Epidermal melanocyte (primary cell): ENCODE results near the gene TMOD1.
"Not testable (repeated sequence)": the region's sequence is repeated elsewhere in the genome, so short reads cannot be mapped to it uniquely, and the experiment has no call there.

Experiments
- DNase-seq: peaks from one replicate; pipeline ENCODE4 v3.0.0; 2011; ENCODE audit warnings: low spot score; ENCODE audit not compliant: insufficient read length

Gene TMOD1

DNA sequence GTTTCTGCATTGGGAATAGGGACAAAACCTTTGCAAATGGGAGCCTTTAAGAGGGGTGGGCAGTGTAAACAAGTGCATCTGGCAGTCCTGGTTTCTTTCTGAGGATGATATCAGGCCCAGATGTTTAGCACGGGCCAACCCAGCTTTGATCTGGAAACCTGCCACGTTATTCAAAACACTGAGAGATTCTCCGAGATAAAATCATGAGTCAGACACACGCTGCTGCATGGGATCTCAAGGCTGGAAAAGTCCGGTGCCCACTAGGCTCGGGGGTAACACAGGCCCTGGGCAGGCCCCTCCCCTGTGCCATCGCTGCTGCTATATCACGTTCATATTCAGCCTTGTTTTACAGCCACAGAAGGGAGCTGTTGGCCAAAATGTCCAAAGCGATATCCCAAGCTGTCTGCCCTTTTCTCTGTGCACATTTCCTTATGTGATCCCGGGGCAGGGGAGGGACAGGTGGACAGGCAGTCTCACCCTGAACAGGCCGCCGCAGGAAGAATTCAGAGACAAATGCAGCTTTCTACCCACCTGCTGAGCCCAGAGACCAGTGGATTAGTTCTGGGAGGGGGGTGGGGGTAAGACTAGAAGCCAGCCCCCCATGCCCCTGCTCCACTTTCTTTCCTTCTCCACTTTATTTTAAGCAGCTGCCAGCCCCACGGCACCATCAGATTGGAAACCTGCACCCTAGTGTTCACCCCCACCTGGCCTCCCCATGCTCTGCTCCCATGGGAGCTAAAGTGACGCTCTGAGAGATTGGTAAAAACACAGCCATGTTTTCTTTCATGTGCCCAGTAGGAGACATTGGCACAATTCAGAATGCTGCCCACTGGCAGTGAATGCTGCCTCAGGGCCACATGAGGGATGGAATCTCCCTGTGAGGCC, 63.1 kb downstream of the TMOD1 start:
- no peak for DNase-seq

DNA sequence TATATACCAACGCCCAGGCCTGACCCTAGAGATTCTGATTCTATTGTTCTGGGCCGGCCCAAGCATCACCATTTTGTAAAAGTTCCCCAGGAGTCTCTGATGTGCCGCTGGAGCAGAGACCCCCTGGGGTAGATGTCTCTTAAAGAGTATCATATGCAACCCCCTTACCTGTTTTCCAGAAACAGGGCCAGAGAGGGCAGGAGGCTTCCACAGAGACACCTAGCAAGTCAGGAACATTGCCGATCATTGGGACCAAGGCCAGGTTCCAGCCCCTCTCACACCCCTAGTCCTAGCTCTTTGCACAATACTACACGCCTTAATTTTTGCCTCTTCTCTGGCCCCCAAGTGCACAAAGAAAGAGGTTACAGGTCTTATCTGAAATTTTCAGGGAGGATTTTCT, 63.8 kb downstream of the TMOD1 start:
- no peak for DNase-seq

DNA sequence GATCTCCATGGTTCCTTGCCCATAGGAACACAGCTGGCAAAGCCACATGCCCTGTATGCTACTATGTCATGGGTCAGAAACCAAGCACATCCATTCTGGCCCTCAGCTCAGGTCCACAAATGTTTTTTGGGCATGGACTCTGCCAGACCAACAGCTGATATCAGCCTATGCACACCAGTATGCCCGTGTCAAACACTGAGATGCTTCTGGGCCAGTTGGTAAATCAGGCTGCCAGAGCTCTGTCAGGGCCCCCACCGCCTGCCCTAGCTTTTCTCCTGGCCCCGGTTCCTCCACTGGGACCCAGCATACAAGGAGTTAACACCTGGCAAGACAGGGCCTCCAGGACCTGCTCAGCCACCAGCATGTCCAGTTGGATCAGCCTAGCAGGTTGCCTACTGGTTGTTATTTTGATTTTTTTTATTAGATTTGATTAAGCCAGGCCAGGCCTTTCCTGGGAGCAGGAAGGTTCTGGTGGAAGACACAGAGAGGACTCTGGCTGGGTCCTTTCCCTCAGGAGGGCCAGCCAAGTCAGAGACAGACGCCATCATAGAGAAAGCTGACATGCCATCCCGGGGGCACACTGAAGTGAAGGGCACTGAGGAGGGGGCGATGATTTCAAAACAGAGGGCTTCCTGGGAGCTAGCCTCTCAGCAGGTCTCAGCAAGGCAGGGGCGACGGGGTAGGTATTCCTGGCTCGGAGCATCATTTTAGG, 65.9 kb downstream of the TMOD1 start:
- no peak for DNase-seq

DNA sequence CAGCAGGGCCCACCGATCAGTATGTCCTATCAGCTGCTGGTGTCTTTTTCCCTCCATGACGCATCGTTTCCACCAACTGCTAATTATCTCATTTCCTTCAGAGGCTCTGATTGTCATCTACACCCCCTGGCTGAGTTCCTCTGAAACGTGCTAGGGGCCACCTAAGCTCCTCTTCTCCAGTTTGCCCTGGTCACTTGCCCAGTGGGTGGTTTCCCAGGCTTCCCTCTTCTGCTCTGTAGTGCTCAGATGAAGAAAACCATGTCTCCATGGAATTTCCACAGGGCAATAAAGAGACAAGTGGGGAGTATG, 66.4 kb downstream of the TMOD1 start:
- no peak for DNase-seq

DNA sequence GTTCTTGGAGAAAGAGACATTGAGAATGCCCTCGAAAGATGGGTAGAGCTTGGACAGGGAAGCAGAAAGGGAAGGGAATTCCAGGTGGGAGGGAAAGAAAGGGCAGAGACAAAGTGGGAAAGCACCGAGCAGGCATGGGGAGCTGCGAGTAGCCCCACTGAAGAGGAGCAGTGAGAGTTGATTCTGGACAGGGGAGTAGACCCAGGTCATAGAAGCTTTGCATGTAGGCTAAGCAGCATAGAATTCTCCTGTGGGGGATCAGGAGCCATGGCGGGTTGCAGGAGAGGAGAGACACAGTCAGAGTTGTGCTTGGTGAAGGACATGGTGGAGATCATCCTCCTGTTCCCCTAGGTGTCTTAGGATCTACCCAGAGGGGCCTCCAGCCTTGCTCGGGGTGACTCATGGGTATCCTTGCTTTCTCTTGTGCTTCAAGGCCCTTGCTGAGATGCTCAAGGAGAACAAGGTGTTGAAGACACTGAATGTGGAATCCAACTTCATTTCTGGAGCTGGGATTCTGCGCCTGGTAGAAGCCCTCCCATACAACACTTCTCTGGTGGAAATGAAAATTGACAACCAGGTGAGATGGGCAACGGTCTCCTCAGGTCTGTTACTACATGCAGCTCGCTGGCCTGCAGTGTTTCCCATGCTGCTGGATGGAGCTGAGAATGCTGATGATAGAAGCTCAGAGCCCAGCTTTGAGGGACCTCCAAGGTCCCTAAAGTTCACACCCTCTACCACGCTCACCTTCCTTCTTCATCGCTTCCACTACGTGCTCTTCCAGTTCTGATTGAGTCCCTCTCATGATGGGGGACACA, 67.2 kb downstream of the TMOD1 start:
- DNase-seq, result no peak

DNA sequence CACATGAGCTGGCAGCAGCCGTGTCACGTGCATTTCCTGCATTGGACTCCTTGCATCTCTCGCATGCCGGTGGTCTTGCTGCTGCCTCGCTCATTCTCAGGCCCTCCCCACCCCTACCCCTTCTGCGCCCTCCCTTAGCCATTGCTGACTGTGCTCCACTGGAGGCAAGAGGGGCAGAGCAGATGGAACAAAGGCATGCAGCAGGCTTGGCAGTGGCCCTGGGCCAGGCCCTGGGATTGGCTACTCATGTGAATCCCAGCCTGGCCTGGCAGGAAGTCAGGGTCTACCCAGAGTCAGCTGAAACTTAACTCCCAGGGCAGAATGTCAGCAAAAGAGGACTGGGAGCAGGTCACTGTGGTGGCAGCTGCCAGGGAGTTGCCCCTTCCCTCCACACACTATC, 69.4 kb downstream of the TMOD1 start:
- peak; percentile 58 for DNase-seq

DNA sequence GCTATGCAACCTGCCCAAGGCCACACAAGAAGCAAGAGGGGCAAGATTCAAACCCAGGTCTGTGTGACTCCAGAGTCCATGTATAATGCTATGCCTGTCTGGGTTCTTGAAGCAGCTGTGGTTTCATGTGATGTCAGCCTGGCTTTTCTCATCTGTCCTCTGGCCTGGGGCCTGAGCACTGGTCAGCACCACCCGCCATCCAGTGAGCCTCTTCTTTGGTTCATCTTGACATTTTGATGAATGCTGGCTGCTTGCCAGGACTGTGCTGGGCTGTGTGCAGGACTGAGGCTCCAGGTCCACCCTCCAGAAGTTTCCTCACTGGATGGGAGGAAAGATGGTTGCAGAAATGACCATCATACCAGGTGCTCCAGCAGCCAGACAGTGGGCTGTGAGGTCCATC, 70.2 kb downstream of the TMOD1 start:
- DNase-seq, result peak; percentile 74

DNA sequence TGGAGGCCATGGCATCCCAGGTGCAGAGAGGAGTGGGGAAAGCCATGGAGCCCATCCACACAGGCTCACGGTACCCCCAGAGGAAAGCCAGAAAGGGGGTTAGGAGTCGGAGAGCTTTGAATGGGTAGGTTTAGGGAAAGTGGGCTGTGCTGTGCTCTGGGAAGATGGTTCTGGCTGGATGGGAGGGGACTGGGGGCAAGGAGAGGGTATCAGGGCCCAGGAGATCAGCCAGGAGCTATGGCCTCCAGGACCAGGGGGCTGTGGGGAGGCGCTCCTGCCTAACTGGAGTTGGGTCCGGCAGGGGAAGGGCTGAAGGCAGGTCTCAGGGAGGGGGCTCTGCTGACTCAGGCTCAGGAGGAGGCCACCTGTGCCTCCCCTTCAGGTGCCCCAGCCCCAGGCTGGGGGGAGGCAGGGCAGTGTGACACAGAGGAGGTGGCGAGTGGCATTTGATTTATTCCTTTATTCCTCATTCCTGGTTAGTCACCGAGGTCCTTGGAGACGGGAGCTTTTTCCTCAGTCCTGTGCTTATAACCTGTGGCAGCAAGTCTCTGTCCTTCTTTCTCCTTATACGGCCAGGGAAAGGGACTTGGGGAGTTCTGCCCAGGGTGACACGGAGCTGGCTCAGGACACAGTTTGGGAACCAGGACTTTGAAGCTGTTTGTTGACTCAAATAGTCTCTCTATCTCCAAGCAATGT, 70.9 kb downstream of the TMOD1 start:
- no peak for DNase-seq

DNA sequence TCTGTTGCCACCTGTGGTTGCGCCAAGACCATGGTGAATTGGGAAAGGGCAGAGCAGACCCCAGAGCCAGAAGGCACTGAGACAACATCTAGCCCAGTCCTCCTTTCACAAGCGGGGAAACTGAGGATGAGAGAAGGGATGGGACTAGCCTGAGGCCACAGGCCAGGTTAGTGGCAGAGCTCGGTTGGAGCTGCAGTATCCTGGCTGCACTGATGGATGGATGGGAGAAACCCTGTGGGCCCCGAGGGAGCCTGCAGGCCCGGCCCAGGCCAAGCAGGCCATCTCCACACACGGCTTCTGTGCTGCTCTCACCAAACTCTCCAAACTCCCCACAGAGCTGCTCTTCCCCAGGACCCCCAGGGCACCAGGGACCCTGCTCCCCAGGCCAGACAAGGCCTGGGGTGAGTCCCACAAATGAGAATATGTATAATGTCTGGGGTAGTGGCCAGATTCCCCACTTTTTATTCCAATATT, 71.5 kb downstream of the TMOD1 start:
- DNase-seq, result no peak

DNA sequence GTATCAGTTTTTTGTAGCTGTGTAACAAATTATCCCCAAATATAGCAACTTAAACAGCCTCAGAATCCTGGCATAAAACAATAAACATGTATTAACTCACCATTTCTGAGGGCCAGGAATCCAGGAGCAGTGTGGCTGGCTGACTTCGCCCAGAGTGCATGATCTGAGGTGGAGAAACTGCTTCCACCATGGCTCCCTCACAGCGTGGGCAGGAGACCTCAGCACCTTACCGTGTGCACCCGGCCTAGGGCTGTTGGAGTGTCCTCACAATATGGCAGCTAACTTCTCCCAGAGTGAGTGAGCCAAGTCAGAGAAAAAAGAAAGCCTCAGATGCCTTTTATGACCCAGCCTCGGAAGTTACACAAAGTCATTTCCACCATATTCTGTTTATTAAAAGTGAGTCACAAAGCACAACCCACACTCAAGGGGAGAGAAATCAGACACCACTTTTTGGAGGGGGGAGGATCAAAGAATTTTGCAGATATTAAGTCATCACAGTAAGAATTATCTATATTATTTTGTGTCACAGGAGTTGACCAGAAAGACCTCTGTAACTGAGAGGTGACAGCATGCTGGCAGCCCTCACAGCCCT, 72.1 kb downstream of the TMOD1 start:
- no peak for DNase-seq

DNA sequence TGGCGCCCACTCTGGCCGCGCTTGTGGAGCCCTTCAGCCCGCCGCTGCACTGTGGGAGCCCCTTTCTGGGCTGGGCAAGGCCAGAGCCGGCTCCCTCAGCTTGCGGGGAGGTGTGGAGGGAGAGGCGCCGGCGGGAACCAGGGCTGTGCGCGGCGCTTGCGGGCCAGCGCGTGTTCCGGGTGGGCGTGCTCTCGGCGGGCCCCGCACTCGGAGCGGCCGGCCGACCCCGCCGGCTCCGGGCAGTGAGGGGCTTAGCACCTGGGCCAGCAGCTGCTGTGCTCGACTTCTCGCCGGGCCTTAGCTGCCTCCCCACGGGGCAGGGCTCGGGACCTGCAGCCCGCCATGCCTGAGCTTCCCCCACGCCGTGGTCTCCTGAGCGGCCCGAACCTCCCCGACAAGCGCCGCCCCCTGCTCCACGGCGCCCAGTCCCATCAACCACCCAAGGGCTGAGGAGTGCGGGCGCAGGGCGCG, 72.7 kb downstream of the TMOD1 start:
- DNase-seq, result not testable (repeated sequence)

DNA sequence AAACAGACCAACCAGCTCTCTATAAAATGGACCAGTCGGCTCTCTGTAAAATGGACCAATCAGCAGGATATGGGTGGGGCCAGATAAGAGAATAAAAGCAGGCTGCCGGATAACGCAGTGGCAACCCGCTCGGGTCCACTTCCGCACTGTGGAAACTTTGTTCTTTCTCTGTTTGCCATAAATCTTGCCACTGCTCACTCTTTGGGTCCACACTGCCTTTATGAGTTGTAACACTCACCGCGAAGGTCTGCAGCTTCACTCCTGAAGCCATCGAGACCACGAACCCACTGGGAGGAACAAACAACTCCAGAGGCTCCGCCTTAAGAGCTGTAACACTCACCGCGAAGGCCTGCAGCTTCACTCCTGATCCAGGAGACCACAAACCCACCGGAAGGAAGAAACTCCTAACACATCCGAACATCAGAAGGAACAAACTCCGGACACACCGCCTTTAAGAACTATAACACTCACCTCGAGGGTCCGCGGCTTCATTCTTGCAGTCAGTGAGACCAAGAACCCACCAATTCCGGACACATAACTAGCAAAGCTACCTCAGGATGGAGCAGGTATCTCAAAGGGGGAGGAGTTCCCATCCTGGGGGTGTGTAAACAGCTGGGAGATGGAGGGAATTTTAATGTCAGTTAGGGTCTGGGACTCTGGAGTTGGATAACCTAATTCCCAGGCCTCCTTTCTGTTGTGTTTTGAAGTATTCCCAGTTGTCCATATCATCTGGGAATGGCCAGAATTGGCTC, 73.6 kb downstream of the TMOD1 start:
- not testable (repeated sequence) for DNase-seq

DNA sequence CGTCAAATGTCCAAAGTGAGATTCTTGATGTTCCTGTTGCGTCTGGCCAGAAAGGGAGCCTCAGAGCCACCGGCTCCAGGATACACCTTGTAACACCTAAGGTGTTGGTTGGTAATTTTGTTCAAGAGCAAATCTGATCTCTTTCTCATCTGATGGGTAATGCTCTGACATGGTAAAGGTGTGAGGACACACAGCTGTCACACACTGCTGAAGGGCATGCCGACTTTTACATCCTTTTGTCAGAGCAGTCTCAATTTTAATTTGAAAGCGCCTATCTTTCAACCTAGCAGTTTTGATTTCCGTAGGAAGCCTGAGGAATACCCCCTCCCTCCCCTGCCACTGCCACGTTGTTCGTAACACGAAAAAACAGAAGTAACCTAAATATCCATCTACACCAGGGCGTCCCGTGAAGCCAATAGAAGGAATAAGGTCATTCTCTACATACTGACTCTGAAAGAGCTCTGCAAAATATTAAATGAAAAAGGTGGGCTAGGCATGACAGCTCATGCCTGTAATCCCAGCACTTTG, 74.3 kb downstream of the TMOD1 start:
- DNase-seq, result no peak

DNA sequence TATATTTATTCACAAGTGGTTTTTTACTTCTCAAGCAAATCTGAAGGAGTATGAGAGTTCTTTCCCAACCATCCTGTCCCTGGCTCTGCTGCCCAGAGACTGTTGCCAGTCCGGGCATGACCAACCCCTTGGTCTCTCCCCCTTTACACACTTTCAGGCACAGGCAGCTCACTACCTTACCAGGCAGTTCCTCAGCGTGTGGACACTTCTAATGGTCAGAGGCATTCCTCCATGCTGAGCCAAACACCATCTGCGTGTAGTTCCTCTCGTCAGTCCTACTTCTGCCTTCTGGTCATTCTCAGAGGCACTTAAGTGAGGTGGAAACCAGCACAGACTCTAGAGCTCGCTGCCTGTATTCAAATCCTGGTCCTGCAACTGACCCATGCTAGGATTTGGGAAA, 75.6 kb downstream of the TMOD1 start:
- no peak for DNase-seq

DNA sequence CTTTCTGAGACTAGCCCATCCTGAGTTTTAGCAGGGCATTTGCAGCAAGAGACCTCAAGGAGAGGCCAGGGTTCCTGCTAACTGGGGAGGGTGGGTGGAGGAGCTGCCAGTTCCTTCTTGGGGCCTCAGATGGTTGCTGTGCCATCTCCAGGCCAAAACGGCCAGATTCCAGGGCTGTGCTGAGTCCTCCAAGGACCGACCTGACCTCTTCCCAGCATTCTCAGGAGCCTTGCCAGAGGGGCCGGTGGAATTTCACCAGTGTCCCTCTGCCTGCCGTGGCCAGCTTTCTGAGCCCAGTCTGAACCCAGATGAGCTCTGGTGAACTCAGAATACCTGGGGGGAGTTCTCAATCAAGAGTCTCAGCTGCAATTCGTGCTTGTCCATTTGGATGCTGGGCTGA, 77.4 kb downstream of the TMOD1 start:
- no peak for DNase-seq

DNA sequence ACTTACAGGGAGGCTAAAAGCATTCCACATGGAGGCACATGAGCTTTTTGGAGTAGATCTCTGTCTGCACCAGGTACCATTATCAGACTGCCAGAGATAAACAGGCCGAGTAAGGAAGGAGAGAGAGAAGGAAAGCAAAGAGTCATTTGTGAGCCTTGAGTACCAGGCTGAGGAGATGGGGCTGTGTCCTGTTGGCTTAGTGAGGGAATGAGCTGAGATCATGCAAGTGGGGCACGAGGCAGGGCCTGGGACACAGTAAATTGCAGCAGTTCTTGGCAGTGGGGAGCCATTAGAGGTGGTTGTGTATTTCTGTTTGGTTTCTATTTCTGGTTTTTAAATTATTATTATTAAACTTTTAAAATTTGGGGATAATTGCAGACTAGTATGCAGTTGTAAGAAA, 78.4 kb downstream of the TMOD1 start:
- DNase-seq, result no peak

DNA sequence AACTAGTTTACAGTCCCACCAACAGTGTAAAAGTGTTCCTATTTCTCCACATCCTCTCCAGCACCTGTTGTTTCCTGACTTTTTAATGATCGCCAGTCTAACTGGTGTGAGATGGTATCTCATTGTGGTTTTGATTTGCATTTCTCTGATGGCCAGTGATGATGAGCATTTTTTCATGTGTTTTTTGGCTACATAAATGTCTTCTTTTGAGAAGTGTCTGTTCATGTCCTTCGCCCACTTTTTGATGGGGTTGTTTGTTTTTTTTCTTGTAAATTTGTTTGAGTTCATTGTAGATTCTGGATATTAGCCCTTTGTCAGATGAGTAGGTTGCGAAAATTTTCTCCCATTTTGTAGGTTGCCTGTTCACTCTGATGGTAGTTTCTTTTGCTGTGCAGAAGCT, 80.1 kb downstream of the TMOD1 start:
- DNase-seq, result not testable (repeated sequence)

DNA sequence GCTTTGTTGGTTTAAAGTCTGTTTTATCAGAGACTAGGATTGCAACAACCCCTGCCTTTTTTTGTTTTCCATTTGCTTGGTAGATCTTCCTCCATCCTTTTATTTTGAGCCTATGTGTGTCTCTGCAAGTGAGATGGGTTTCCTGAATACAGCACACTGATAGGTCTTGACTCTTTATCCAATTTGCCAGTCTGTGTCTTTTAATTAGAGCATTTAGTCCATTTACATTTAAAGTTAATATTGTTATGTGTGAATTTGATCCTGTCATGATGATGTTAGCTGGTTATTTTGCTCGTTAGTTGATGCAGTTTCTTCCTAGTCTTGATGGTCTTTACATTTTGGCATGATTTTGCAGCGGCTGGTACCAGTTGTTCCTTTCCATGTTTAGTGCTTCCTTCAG, 83.3 kb downstream of the TMOD1 start:
- DNase-seq, result not testable (repeated sequence)

DNA sequence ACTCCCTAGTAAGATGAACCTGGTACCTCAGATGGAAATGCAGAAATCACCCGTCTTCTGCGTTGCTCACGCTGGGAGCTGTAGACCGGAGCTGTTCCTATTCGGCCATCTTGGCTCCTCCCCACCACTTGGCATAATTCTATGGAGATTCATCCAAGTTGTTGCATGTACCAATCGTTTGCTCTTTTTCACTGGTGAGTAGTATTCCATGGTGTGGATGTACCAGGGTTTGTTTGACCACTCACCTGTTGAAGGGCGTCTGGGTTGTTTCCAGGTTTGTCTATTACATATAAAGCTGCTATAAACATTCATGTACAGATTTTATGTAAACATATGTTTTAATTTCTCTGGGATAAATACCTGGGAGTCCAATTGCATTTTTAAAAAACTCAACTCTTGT, 85.4 kb downstream of the TMOD1 start:
- DNase-seq, result not testable (repeated sequence)

DNA sequence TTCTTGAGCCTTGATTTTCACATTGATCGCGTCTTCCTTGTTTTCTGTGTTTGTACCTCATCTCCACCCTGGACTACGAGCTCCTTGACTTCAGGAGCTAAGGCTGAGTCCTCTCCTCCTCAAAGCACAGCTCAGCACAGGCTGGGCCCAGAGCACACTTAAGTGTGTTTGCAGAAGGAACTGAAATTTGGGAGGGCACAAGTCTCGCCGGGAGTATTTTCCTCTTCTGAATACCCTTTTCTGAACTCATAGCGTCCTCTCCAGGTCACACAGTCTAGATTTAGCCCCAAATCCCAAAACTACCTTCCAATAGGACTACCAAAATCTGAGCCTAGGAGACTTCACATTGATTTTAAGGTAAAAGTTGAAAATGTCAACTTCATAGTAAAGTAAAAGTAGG, 90.1 kb downstream of the TMOD1 start:
- no peak for DNase-seq
